HG02870 (cell line): Measurements from ENCODE around the gene GTF3C5.
"Not testable (repeated sequence)": the region's sequence is repeated elsewhere in the genome, so short reads cannot be mapped to it uniquely, and the experiment has no call there.

ENCODE experiments used
- ATAC-seq: cut with Tn5 transposase; IDR thresholded peaks from one replicate; pipeline ENCODE4 v1.9.1; 2021; ENCODE audit warnings: mild to moderate bottlenecking, moderate library complexity; ENCODE audit not compliant: unreplicated experiment

GTF3C5 gene

DNA sequence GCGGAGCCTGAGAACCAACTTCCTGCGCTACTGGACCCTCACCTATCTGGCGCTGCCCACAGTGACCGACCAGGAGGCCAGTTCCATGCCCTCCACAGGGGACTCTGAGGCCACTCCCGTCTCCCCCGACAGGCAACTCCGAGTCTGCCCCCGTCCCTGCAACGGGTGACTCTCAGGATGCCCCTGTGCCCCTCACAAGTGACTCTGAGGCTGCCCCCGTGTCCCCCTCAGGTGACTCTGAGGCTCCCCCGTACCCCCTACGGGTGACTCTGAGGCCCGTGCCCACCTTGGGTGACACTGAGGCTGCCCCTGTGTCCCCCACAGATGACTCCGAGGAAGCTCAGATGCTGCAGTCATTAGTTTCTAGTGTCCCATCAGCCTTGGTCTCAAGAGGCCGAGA lies 56.1 kb downstream of the GTF3C5 start:
- ATAC-seq: no peak

DNA sequence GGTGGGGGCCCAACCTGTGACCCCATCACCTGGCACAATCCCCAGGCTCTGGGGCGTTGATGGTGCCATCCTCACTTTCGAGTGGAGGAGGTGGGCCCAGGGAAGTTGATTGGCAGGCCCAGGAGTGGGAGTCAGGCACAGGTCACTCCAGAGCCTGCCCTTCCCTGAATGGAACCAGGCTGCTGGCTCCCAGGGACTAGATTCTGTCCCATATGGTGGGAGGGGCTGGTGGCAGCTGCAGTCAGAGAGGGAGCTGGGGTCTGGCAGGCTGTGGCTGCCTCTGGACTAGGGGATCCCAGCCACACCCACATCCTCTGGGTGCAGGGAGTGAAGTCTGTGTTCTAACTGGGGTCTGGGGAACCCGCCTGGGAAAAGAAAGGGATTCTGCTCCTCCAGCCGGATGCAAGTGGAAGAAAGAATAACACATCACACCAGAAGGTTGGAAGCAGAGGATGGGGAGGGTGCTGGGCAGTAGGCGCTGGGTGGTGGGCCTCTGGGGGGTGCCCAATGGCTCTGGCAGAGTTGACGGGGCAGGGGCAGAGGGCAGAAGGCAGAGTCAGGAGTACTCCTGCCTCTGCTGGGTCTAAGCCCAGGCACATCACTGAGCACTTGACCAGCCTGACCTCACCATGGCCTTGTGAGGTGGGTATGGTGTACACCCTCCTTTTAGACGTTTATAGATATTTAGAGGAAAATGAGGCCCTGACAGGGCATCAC lies 56.8 kb downstream of the GTF3C5 start:
- no peak for ATAC-seq

DNA sequence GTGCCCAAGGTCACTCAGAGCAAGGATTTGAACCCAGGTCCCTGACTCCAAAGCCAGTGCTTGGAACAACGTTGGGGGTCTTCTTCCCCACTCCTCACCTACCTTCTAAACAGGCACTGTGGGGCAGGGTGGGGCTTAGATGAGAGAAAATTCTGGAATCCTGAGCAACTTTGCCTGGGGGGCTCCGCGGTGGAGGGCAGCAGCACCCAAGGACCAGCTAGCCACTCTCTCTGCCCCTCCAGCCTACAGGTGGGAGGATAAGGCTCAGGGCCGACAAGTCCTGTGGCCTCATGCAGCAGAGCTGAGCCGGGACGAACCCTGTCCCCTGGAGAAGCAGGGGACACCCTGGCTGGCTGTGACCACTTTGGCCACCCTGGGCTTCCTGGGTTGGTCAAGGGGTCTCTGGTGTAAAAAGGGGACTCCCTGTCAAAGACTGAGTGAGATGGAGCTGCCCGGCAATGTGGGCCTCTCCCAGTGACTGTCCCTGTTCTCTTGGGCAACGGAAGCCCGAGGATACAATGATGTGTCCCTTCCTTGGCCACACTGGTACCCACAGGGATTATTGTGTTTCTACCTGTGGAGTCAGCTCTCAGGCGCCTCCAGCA lies 57.5 kb downstream of the GTF3C5 start:
- no peak for ATAC-seq

DNA sequence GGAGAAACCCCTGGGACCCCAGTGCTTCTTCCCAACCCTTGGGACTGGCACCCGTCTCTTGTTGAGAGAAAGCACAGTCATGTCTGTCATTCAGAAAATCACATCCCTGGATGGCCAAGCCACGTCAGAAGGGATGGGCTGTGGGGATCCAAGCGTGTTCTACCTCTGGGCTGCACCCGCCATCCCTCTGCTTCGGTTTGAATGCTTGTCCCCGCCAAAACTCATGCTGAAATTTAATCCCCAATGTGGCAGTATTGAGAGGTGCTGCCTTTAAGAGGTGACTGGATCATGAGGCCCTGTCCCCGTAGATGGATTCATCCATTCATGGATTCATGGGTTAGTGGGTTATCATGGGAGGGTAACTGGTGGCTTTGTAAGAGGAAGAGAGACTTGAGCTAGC lies 58.0 kb downstream of the GTF3C5 start:
- ATAC-seq: no peak

DNA sequence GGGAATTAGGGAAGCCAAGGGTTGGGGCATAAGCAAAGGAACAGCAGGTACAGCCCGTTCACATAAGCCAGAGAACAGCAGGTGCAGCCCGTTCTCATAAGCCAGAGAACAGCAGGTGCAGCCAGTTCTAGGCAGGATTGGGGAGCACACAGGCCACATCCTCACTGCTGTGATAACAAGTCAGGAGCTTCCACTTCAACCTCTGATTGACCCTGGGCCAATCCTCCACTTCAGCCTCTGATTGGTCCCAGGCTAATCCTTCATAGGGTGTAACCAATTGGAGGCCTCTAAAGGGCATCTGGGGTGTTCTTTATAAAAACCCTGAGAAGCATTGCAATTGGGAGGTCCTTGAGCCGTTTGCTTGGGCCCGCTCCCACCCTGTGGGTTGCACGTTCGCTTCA lies 58.5 kb downstream of the GTF3C5 start:
- ATAC-seq: no peak

DNA sequence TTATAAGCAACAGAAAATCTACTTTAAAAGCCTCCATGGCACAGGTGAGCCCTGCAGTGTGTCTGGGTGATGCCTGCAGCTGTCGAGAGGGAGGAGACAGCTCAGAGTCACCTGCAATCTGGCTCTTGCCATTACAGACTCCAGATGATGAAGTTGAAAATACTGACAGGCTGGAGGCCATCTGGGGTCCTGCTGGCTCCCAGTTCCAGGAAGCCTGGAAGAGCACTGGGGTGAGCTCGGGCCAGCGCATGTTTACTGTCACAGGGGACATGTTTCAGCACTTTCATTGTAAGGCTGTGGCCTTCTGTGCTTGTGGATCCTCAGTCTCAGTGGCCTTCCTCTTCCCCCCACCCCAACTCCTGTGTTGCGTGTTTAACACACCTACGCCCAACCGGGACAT lies 59.4 kb downstream of the GTF3C5 start:
- no peak for ATAC-seq

DNA sequence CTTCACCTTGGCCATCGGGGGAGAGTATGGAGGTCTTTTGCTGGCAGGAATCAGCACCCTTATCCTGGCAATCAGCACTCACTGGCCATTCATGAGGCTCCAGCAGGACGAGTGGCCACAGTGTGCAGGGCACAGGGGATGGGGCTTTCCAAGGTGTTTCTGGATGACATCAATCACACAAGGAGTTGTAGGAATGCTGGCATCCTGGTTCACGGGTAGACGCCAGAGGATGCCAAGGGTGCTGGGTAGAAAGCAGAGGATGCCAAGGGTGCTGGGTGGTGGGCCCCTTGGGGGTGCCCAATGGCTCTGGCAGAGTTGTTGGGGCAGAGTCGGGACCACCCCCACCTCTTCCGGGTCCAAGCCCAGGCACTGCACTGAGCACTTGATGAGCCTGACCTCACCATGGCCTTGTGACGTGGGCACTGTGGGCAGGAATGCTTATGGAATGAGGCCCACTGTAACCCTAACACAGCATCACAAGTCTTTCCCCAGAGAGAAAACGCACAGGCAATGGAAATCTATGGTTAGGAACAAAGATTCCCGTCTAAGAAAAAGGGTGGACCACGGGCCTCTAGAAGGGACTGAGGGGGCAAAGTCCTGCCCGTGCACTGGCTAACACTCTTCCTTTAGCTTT lies 60.1 kb downstream of the GTF3C5 start:
- ATAC-seq: no peak

DNA sequence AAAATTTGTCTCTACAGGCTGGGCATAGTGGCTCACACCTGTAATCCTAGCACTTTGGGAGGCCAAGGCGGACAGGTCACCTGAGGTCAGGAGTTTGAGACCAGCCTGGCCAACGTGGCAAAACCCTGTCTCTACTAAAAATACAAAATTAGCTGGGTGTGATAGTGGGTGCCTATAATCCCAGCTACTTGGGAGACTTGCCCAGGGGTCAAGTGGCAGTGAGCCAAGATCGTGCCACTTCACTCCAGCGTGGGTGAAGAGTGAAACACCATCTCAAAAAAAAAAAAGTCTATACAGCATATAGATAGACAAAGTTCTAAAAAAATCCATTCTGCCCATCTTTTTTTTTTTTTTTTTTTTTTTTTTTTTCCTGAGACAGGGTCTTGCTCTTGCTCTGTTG lies 63.6 kb downstream of the GTF3C5 start:
- not testable (repeated sequence) for ATAC-seq

DNA sequence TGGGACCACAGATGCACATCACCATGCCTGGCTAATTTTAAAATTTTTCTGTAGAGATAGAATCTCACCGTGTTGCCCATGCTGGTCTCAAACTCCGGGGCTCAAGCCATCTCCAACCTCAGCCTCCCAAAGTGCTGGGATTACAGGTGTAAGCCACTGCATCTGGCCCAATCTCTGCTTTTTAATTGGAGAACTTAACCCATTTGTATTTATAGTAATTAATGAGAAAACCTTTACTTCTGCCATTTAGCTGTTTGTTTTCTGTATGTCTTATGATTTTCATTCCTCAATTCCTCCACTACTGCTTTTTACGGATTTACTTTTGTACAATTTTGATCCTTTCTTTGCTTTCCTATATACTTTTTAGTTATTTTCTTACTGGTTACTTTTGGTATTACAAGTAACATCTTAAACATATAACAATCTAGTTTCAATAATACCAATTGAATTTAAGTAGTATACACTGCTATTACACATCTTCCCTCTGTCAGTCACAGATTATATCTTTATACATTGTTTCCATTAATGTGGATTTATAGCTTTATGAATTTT lies 64.1 kb downstream of the GTF3C5 start:
- no peak for ATAC-seq

DNA sequence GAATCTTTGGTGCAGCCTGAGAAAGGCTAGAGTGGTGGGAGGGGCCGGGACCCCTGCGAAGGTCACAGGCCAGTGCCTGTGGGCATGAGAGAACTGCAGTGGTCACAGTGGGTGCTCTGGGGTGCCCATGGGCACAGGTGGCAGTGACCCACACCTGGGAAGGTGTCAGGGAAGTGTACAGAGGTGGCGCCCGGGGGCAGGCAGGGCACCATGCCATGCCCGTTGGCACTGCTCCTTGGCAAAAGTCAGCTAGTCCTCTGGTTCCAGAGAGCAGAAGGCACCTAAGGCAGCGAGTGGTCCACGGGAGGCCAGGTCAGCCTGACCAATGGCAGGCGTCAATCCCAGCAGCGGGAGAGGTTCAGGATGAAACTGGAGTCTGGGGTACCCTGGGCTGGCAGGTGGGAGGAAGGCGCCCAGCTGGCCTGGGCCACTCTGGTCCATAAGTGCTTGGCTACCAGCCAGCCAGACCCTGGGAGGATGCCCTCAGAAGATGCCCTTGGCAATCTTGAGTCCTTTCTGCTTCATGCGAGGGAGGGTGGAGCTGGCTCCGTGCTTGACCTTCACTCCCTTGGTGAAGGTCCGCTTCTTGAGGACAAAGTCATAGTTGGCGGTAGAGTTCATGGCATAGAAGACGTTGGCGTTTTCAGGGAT lies 67.4 kb downstream of the GTF3C5 start:
- ATAC-seq: no peak

DNA sequence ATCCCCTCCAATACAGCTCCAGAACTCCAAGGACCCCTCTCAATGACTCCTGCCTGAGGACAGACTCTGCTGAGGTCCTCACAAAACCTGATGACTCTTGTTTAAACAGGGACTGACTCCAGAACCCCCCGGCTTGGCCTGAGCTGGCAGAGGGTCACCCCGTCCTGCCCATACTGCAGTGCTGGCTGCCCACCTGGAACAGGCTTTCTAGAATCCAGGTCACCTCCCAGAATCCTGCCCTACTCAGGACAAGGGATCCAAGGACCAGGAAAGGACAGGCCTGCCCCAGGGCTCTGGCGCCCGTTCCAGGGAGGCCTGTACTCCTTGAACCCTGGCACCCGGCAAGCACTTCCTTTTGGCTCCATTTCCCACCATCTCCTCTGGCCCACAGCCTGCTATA lies 68.1 kb downstream of the GTF3C5 start:
- ATAC-seq: no peak

DNA sequence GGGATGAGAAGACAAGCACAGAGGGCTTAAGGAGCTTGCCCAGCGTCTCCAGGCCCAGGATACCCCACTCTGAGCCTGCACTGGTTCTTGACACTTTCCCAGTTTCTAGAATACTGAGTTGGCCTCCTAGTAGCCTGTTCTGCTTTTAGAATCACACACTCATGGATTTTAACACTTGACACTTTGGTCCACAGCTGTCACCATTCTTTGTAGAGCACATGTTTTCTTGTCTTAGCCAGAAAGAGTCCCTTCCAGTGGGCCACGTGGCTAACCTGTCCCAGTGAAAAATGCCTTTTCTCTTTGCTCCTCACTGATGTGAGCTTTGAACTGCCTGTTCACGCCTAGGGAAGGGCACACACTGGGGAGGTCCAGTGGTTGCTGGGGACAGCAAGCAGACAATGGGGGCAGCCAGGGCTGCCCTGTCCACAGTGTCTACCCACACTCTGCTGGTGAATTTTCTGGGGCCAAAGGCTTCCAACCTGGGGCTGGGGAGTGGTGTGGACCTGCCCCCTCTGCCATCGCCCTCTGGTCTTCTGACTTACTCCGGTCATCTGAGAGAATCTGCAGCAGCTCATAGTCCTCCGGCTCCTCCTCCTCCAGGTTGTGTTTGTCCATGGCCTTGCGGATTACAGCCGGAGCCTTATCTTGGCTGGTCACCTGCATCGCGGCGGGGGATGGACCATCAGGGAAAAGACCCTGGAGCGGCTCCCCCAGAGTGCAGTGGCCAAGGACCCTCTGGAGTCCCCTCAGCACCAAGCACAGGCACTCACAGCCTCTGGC lies 69.1 kb downstream of the GTF3C5 start:
- ATAC-seq: no peak

DNA sequence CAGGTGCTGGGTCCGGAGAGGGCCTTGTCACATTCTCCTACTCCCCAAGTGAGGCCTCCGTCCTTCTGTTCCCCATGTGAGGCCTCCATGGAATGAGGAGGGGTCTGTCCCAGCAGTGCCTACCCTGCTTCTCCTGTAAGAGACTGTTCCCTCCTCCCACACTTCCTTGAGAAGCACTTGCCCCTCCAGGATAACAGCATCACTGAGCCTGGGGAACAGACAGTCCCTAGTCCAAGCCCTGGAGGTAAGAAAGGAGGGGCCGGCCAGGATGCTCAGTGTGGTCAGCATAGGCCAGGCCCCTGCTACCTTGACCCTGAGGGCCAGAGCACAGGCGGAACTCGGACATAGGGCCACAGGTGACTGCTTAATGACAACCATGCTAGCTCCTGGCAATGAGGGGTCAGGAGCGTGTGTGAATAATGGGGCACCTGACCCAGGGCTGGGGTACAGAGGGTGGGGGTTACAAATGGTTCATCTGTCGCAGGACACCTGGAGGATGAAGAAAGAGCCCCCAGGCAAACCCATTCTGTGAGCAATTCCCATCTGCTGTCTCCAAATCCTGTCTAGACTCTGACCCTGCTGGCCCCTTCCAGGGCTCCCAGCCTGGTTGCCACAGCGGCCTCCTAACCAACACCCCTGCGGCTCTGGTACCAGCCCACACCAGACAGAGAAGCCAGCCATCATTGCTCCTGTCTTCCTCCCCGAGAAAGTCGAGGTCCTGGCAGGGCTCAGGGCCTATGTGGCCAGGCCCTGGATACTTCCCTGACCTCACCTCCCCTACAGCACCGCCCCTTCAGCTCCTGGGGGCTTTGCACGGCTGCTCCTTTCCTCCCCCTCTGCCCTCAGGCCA lies 69.9 kb downstream of the GTF3C5 start:
- no peak for ATAC-seq

DNA sequence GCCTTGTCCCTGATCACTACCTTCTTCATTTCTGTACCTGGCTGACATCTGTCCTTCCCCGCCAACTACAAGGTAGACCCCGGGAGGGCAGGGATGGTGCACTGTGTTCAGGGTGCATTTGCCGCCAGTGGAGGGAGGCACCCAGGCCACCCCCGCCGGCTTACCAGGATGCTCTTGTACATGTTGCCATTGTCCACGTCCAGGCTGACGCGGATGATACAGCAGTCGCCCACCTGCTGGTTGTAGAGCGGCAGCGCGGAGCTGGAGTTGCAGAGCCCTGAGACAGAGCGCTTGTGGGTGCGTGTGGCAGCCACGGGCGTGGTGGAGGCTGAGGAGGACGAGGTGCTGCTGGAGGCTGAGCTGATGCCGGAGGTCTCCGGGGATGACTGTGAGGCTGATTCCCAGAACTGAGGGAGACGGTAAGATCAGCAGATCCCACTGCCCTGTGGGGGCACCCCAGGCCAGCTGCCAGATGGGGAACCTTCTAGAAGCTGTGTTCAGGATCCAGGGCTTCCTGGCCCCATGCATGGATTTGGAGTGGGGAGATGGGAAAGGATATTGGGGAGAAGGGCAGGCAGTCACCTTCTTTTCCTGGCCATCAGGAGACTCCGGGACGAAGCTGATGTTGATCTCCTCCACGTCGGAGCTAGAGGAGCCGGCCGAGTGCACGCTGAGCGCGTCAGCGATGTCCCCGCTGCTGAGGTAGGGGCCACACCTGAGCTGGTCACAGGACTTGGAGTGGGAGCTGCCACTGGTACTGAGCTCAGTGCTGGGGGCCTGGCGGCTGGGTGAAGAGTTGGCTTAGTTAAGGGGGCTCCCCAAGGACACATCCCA lies 70.8 kb downstream of the GTF3C5 start:
- ATAC-seq: no peak

DNA sequence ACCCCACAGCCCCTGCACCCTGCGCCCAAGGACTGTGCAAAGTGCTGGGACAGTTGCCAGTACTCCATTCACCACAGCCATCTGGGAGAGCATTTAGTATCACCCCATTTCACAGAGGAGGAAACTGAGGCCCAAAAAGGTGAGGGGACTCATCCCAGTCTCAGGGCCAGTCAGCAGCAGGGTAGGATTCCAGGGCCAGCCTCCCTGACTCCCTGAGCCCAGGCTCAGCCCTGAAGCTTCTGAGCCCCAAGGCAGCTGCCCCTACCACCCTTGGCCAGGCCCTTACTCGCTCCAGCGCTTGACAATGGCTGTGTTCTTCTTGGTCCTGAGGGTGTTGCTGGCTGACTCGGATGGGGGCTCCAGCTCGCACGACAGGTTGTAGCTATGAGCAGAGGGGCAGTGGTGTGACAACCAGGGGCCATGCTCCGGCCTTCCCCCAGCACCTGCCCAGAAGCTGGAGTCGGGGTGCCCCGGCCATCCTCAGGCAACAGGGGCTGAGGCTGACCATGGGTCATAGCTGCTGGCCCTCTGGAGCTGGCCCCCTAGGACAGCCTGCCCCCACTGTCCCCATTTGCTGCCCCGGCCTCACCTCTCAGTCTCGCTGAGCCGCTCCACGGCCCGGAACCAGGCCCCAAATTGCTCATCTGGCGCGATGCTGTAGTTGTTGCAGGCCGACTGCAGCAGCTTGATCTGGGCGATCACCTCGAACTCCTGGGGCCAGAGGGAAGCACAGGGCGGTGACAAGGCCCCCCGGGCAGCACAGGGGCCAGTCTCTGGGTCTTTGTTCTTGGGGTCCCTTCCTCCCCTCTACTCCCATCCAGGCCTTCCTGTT lies 71.6 kb downstream of the GTF3C5 start:
- no peak for ATAC-seq

DNA sequence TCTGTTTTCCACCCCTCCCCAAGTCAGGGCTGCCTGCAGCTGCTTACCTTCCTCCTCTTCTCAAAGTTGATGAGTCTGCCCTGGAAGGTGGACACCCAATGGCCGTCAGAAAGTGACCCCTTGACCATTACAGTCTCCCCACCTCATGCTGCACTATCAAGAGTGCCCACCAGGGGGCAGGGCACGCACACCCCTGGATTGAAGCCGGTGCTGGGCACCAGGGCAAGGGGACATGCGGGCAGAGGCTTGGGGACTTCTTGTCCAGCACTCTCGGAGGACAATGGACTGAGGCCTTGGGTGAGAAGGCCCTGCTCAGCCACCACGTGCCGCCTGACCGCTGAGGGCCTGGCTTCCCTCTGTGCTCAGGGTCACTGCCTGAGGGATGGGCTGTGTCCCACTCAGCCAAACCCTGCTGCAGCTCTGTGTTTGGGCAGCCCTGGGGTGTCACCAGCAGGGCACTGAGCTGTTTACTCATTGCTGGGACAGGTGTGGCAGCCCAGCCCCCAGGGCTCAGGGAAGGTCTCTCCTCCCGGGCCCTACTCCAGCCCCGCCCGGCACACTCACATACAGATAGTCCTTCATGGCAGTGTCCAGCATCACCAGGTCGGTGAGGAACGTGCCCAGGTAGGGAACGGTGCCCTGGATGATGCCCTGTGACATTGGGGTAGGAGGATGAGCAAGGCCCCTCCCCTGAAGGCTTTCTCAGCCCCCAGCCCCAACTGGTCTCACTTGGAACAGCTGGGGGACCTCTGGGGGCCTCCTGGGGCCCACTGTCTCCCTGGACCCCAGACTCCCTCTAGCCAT lies 72.6 kb downstream of the GTF3C5 start:
- ATAC-seq: no peak

DNA sequence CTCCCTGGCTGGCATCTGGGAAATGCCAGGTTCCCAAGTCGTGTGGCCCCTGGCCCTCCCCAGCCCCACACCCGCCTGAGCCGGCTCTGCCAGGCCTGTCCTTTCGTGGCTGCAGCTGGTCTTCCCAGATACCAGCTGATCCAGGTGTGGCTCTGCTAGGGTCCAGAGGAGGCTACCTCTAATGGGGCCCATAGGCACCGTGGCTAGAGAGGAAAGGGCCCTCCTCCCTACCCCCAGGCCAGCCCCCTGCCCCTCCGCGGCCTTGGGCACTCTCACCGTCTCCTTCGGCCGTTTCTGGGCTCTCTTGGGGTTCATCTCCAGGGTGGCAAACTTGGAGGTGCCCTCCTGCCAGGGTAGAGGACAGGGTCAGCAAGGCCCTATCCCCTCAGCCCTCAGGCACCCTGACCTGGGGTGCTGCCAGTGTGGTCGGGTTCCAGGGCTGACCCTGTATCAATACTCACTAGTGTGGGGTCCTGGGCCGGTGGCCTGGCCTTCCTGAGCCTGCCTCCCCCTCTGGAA lies 73.2 kb downstream of the GTF3C5 start:
- no peak for ATAC-seq
